Keratinocyte (primary cell): ENCODE measurements around the gene EFTUD2.

Experiments
- CTCF ChIP-seq, 3 experiments: IDR thresholded peaks in 1 of 3; conservative IDR thresholded peaks in 1 of 3; optimal IDR thresholded peaks in 1 of 3; 2 replicates in 2 of 3; 3 replicates in 1 of 3; pipeline versions ENCODE3 to v1.5.1; 2011; ENCODE audit warnings: low read length in 3 of 3, mild to moderate bottlenecking in 3 of 3, moderate library complexity in 2 of 3, control low read depth in 1 of 3, inconsistent platforms in 1 of 3; ENCODE audit not compliant: insufficient read depth in 2 of 3; ENCODE audit errors: extremely low read depth in 1 of 3
- EZH2 ChIP-seq: IDR thresholded peaks from one replicate; pipeline ENCODE4 v1.6.1; 2012; ENCODE audit warnings: inconsistent platforms, mild to moderate bottlenecking, low read length, moderate library complexity

GRCh38 chr17:44921122-44921882, 22.1 kb upstream of the EFTUD2 start:
- TF ChIP-seq CTCF (optimal IDR thresholded peaks at IDR 0.05 in 1 of 3, IDR thresholded peaks at IDR 0.05 in 1 of 3, conservative IDR thresholded peaks at IDR 0.05 in 1 of 3; ENCODE audit: extremely low read depth in 1 of 3, insufficient read depth in 2 of 3, low read length in 3 of 3) (no peak), EZH2 (no peak)
